NCI-H524 (cell line): ENCODE results near the gene LAMA3.

Experiments used
- DNase-seq, 2 experiments: peaks; one replicate each; lab custom pipeline; 2025; lab: John Stamatoyannopoulos, UW

The LAMA3 gene

GRCh38 chr18:23689031-23689615 lies at the start of gene LAMA3:
LAMA3 (plus strand) TSS chr18:23689453; CDS start chr18:23689684, 231 bp downstream.
- peak; percentile 33 to 60 for DNase-seq

- no peak for DNase-seq
These were observed 49.2 kb upstream of the LAMA3 start for GRCh38 chr18:23640052-23640451.

GRCh38 chr18:23641143-23641720 lies 48.0 kb upstream of the LAMA3 start:
- no peak for DNase-seq

GRCh38 chr18:23641937-23642666 lies 47.2 kb upstream of the LAMA3 start:
- DNase-seq = no peak

- DNase-seq = no peak
These were observed 45.3 kb upstream of the LAMA3 start for GRCh38 chr18:23643815-23644490.

- no peak for DNase-seq
These were observed 43.6 kb upstream of the LAMA3 start for GRCh38 chr18:23645568-23646175.

GRCh38 chr18:23646282-23646681 lies 43.0 kb upstream of the LAMA3 start:
- no peak for DNase-seq

- DNase-seq = no peak
These were observed 40.8 kb upstream of the LAMA3 start for GRCh38 chr18:23648456-23648855.

- DNase-seq = no peak
These were observed 40.2 kb upstream of the LAMA3 start for GRCh38 chr18:23648940-23649607.

GRCh38 chr18:23650968-23651927 lies 38.0 kb upstream of the LAMA3 start:
- DNase-seq = no peak

GRCh38 chr18:23652232-23652631 lies 37.0 kb upstream of the LAMA3 start:
- no peak for DNase-seq

GRCh38 chr18:23658285-23658684 lies 31.0 kb upstream of the LAMA3 start:
- no peak for DNase-seq

GRCh38 chr18:23661735-23662308 lies 27.4 kb upstream of the LAMA3 start:
- no peak for DNase-seq

- DNase-seq = peak in 1 of 2 experiments; percentile 56
These were observed 26.7 kb upstream of the LAMA3 start, which contains the start of gene ANKRD29 for GRCh38 chr18:23662309-23663263. ANKRD29 (minus strand) TSS chr18:23662911; CDS start chr18:23662730, 181 bp downstream.

- DNase-seq = no peak
These were observed 24.6 kb upstream of the LAMA3 start for GRCh38 chr18:23664674-23665073.

GRCh38 chr18:23667114-23667513 lies 22.1 kb upstream of the LAMA3 start:
- no peak for DNase-seq

GRCh38 chr18:23668731-23669130 lies 20.5 kb upstream of the LAMA3 start:
- no peak for DNase-seq

- no peak for DNase-seq
These were observed 20.0 kb upstream of the LAMA3 start for GRCh38 chr18:23669202-23669766.
